ENCODE results near the gene ZSWIM4. TPM values are rescaled to one million over a fixed set of nuclear protein-coding genes. Genes with fewer than 3 reads are reported as not detected.

Gene ZSWIM4
- total RNA-seq, 2 donors from 2014 or later, result 9.7 to 14.2 TPM

GRCh38 chr19:13794398-13794756, 866 bp upstream of the ZSWIM4 start:
- no peaks in the 10 kb centered on the region for H3K36me3 ChIP-seq
- peak overlapping the region; percentile 92 to 96 for H3K4me3 ChIP-seq
- H3K27me3 ChIP-seq (replicated peaks; ENCODE audit: insufficient read depth), result no peaks in the 10 kb centered on the region
- TF ChIP-seq POLR2AphosphoS5 (IDR thresholded peaks at IDR 0.05), result peak; percentile 41
- TF ChIP-seq POLR2A (IDR thresholded peaks at IDR 0.05), result no peak
- TF ChIP-seq CTCF (IDR thresholded peaks at IDR 0.05), result no peak
- H3K27ac ChIP-seq, result peak overlapping the region; percentile 92 to 93
- peaks cover 9% of the 10 kb centered on the region for H3K4me1 ChIP-seq (replicated peaks)
- peak; percentile 75 for DNase-seq (ENCODE audit: low spot score)
- intact Hi-C loops (cut with DNase I), result no loop called here
- 0% methylated on average over 8 of the region's 8 CpGs for WGBS
- H3K9me3 ChIP-seq, result no peaks in the 10 kb centered on the region

GRCh38 chr19:13795595-13796300, 505 bp downstream of the ZSWIM4 start:
- no peak for TF ChIP-seq POLR2AphosphoS5 (IDR thresholded peaks at IDR 0.05)
- TF ChIP-seq CTCF (IDR thresholded peaks at IDR 0.05), result no peak
- no peak for TF ChIP-seq POLR2A (IDR thresholded peaks at IDR 0.05)
- Histone ChIP-seq H3K9me3 (no peaks in the 10 kb centered on the region), H3K4me1 (replicated peaks) (peaks cover 9% of the 10 kb centered on the region), H3K27me3 (replicated peaks; ENCODE audit: insufficient read depth) (no peaks in the 10 kb centered on the region), H3K4me3 (peak overlapping the region; percentile 92 to 96), H3K36me3 (no peaks in the 10 kb centered on the region), H3K27ac (peak overlapping the region; percentile 92 to 93)
- 5% methylated on average over 27 of the region's 42 CpGs for WGBS
- DNase-seq (ENCODE audit: low spot score), result peak; percentile 29
- intact Hi-C loops (cut with DNase I), result loop anchor here (5.0 kb wide), 1 partner anchor 42 kb away; no protein-coding TSS in a partner anchor

- peaks cover 9% of the 10 kb centered on the region for H3K4me1 ChIP-seq (replicated peaks)
- no peaks in the 10 kb centered on the region for H3K36me3 ChIP-seq
- peak; percentile 28 for TF ChIP-seq POLR2AphosphoS5 (IDR thresholded peaks at IDR 0.05)
- peak; percentile 51 for TF ChIP-seq POLR2A (IDR thresholded peaks at IDR 0.05)
- TF ChIP-seq CTCF (IDR thresholded peaks at IDR 0.05), result no peak
- DNase-seq (ENCODE audit: low spot score), result peak; percentile 52
- WGBS, result 7% methylated on average over 12 of the region's 12 CpGs
- no peaks in the 10 kb centered on the region for H3K9me3 ChIP-seq
- no peaks in the 10 kb centered on the region for H3K27me3 ChIP-seq (replicated peaks; ENCODE audit: insufficient read depth)
- peak overlapping the region; percentile 92 to 96 for H3K4me3 ChIP-seq
- H3K27ac ChIP-seq, result peak overlapping the region; percentile 92 to 93
- intact Hi-C loops (cut with DNase I), result loop anchor here (5.0 kb wide), 1 partner anchor 41 kb away; no protein-coding TSS in a partner anchor
These were observed 1.2 kb downstream of the ZSWIM4 start for GRCh38 chr19:13796301-13797057.

- TF ChIP-seq POLR2A (IDR thresholded peaks at IDR 0.05), result no peak
- no peak for TF ChIP-seq CTCF (IDR thresholded peaks at IDR 0.05)
- no peak for TF ChIP-seq POLR2AphosphoS5 (IDR thresholded peaks at IDR 0.05)
- intact Hi-C loops (cut with DNase I), result loop anchor here (5.0 kb wide), 1 partner anchor 40 kb away; no protein-coding TSS in a partner anchor
These were observed 1.8 kb downstream of the ZSWIM4 start for GRCh38 chr19:13797058-13797440.

More at GRCh38 chr19:13797058-13797440, 1.8 kb downstream of the ZSWIM4 start:
- WGBS, result 60% methylated on average over 4 of the region's 4 CpGs
- peaks cover 9% of the 10 kb centered on the region for H3K4me1 ChIP-seq (replicated peaks)
- no peak overlapping the region for H3K4me3 ChIP-seq
- no peaks in the 10 kb centered on the region for H3K9me3 ChIP-seq
- H3K36me3 ChIP-seq, result no peaks in the 10 kb centered on the region
- no peak for DNase-seq (ENCODE audit: low spot score)
- no peaks in the 10 kb centered on the region for H3K27me3 ChIP-seq (replicated peaks; ENCODE audit: insufficient read depth)
- H3K27ac ChIP-seq, result peak overlapping the region; percentile 92 to 93

Data from prostate gland (tissue), 2 donors.